Effector CD8-positive, alpha-beta T cell (primary cell): ENCODE data around the gene ZNF787.
"Not testable (repeated sequence)": the region's sequence is repeated elsewhere in the genome, so short reads cannot be mapped to it uniquely, and the experiment has no call there.

ENCODE experiments used
- DNase-seq: peaks from one replicate; lab custom pipeline; 2025; lab: John Stamatoyannopoulos, UW

ZNF787 gene

DNA sequence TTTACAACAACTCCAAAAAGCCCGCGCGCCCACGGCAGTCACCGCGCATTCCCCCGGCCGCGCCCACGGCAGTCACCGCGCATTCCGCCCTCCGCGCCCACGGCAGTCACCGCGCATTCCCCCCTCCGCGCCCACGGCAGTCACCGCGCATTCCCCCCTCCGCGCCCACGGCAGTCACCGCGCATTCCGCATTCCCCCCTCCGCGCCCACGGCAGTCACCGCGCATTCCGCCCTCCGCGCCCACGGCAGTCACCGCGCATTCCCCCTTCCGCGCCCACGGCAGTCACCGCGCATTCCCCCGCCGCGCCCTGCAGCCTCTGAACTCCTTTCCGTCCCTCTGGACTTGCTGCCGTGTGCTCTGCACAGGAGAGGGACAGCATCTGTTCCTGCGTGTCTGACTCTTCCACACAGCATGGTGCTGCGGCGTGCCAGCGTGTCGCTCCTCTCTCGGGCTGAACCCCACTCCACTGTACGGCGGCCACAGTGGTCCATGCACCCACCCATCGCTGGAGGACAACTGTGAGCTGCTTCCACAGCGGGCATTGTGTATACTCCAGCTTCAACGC is 15.2 kb downstream of the ZNF787 start:
- not testable (repeated sequence) for DNase-seq

GRCh38 chr19:56105090-56105701 is 15.9 kb downstream of the ZNF787 start:
- peak; percentile 41 for DNase-seq

DNA sequence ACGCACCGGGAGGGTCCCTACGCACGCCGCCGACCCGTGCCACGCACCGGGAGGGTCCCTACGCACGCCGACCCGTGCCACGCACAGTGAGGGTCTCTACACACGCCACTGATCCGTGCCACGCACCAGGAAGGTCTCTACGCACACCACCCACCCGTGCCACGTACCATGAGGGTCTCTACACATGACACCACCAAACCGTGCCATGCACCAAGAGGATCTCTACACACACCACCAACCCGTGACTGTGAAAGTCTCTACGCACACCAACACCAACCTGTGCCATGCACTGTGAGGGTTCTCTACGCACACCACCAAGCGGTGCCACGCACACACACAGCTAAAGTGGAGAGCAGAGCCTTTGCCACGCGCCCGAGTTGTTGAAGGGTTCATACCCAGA is 16.7 kb downstream of the ZNF787 start:
- no peak for DNase-seq

GRCh38 chr19:56103027-56103614 is 18.0 kb downstream of the ZNF787 start:
- DNase-seq = no peak

DNA sequence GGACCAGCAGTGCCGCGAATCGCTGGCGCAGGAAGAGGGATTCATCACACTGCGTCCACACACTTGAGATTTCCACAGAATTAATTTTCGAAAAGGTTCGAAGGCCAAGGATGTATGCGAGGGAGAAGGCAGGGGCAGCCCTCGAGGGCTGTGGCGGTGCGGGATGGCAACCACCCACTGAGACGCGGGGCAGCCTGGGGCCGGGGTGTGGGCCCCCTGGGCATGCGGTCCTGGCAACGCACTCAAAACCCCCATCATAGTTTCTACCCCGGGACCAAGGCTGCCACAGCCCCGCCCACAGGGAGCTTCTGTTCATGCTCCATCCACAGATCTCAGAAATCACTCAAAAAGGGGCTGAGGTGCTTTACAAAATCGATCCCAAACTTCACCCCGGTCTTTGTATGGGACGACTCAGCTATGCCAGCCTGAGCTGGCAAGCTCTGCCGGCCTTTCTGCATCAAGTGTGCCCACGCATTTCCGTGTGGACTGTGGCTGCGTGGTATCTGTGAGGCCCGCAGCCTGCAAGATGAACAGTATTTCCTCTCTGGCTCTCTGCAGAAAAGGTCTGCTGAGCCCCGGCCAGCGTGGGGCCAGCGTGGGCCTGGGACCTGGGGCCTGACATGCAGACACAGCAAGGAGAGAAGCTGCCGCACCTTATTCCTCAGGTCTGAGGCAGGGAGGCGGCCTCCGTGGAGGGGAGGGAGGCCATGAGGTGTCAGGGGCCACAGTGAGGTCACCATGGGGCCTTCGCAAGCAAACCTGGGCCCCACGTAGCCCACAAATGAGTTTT is 19.2 kb downstream of the ZNF787 start:
- no peak for DNase-seq

DNA sequence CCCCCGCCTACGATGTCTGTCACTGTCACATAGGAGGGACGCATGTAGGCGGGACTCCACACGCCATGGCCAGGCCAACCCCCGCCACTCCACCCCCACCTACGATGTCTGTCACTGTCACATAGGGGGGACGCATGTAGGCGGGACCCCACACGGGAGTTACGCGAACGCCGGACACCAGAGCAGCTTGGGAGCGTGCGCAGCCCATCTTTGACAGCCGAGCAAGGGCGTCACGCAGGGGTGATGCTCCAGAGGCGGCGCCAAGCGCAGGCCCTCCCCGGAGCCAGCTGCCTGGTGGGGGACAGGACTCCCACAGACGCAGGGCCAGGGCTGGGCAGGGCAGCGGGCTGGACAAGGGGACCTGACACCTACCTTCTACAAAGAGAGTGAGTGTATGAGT is 20.0 kb downstream of the ZNF787 start:
- no peak for DNase-seq

DNA sequence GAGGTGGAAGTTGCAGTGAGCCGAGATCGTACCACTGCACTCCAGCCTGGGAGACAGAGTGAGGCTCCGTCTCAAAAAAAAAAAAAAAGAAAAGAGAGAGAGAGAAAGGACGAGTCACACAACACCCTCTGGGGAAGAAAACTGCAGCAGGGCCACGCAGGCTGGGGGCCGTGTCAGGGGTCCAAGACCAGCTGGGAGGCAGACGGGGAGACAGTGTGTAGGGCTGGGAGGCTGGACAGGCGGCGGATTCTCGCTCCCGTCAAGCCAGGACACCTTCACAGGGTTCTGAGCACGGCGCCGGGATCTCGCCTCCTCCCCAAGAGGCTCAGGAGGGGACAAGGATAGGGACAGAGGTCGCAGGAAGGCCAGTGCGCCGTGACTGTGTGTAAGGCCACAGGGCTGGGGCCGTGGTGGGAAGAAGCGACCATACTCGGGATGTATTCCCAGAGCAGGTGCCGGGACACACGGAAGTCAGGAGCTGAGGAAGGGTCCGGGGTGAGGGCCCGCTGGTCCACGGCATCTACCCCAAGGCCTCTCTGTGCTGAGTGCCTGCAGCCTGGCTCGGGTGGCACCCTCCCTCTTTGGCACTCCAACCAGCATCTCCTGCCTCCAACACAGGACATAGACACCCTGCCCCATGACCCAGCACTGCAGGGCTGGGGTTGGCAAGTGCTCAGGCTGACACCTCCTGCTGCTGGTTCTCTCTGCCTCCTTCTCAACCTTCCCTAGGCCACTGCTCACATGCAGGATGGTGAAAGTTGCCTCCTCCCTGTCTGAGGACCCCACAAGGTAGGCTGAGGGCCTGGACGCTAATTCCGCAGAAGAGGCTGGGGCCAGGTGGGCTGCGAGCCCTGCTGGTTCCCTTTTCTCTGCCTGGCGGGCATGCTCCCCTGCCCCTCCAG is 21.2 kb downstream of the ZNF787 start:
- DNase-seq = no peak

GRCh38 chr19:56098731-56099568 is 22.1 kb downstream of the ZNF787 start:
- DNase-seq = no peak

- not testable (repeated sequence) for DNase-seq
Observed at GRCh38 chr19:56098237-56098636, 22.9 kb downstream of the ZNF787 start.

GRCh38 chr19:56097776-56098175 is 23.3 kb downstream of the ZNF787 start:
- DNase-seq = no peak

DNA sequence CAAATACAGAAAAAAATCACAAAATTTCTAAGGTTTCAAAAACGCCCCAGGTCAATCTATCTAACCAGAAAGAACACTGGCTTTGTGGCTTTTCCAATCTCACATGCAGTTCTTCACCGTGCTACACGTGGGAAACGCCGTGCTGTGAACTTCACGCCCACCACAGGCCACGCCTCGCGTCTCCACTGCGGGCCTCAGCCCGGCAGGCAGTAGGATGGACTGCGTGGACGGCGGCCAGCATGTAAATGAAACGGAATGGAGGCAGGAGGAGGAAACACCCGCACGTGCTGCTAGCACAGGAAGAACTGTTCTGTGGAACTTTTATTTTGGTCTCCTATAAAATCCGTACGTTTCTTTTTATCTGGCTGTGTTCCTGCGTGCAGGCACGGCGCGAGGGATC is 23.8 kb downstream of the ZNF787 start:
- no peak for DNase-seq

DNA sequence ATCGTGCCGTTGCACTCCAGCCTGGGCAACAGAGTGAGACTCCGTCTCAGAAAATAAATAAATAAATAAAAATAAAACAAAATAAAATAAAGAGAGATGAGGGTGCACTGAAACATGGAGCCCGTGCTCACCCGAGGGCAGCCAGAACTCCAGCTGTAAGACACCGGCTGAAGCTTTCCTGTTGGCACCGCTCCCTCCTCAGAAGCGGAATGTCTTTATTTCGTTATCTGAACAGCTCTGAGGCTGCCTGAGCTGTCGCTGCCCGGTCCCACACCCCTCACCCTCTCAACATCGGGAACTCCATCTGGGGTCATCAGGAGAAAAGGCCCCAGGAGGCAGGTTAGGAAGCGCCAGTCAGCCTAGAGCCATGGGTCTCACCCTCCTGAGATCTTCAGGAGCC is 24.4 kb downstream of the ZNF787 start:
- DNase-seq = no peak

DNA sequence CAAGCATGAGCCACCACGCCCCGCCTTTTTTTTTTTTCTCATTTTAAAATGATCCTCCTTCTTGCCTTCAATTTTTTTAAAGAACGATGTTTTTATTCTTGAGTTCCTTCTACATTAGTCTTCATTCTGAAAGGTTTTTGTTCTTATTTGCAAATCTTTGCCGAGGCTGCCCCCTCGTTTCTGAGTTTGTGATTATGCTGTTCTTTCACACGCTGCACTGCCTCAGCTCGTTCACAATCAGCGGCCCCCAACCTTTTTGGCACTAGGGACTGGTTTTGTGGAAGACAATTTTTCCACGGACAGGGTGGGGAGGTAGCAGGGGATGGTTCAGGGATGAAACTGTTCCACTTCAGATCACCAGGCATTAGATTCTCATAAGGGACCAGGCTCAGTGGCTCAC is 26.6 kb downstream of the ZNF787 start:
- no peak for DNase-seq

DNA sequence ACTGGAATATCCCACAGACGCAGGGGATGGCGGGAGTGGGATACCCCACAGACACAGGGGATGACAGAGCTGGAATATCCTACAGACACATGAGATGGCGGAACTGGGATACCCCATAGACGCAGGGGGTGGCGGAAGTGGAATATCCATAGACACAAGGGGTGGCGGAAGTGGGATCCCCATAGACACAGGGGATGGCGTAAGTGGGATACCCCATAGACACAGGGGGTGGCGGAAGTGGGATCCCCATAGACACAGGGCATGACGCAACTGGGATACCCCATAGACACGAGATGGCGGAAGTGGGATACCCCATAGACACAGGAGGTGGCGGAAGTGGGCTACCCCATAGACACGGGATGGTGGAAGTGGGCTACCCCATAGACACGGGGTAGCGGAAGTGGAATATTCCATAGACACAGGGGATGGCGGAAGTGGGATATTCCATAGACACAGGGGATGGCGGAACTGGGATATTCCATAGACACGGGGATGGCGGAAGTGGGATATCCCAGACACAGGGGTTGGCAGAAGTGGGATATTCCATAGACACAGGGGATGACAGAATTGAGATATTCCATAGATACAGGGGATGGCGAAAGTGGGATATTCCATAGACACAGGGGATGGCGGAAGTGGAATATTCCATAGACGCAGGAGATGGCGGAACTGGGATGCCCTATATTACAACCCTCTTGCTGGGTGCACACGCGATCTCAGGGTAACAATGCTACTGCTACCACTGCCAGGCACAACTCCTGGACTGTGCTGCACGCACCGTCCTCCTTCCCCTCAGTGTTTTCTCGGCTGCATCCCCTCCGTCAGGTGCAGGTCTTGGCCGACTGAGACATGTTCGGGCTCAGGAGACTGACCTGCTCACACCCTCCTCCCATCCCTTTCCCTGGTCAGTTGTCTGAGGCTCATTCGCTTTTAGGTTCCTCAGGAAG is 28.1 kb downstream of the ZNF787 start:
- no peak for DNase-seq

DNA sequence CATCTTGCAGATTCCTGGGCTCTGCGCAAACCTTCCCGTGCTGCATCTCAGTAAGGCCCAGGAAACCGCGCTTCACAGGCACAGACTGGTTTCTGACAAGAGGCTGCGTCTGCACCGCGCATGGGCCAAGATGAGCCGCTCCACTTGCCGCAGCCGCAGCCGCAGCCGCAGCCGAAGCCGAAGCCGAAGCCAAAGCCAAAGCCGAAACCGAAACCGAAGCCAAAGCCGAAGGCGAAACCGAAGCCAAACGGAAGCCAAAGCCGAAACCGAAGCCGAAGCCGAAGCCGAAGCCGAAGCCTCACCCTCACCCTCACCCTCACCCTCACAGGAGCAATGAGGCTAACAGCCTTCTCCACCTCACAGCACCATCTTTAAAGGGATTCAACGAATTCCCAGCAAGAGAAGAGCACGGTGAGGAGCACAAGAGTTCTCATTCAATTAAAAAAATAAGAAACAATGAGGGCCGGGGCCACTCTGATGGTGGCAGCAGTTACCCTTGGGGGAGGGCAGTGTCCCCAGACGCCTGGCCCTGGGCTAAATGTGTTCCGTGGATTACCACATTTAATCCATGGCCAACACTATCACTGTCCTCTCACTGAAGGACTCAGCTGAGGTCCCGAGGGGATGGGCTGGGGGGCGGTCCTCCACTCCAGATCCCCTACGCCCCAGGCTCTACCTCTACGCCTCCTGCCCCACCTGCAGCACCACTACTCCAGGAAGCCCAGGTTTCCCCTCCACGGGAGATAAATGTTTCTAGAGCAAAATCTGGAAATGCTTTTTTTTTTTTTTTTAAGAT is 29.1 kb downstream of the ZNF787 start:
- no peak for DNase-seq

- DNase-seq = no peak
Observed at GRCh38 chr19:56091066-56091490, 30.0 kb downstream of the ZNF787 start.

- DNase-seq = no peak
Observed at GRCh38 chr19:56089344-56089743, 31.8 kb downstream of the ZNF787 start.

GRCh38 chr19:56088497-56089215 is 32.4 kb downstream of the ZNF787 start:
- DNase-seq = no peak
